Activated CD4-positive, alpha-beta T cell treated with anti-CD3 and anti-CD28 coated beads for 4 hours (primary cell): ENCODE results near the gene CAMK2D.

Source experiments
- DNase-seq, 2 donors: peaks; one replicate each; pipeline ENCODE4 v3.0.0-alpha.2; 2020

CAMK2D gene

DNA sequence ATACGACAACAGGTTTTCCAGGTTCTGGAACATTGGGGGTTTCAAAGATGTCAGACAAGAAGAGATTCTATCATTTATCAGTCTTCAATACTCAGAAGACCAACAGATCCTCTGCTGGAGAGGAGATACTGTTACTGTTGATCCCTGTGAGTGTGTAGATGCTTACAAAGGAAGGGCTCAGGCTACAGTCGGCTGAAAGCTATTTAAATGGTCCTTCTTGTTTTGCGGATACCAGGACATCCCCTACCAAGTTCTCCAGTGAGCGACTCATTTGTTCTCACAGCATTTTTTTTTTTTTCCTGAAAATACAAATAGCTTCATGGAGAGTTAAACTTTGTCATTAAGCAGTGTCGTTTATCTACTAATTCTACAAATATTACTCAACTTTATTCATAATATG lies 201.6 kb downstream of the CAMK2D start:
- DNase-seq, result no peak

DNA sequence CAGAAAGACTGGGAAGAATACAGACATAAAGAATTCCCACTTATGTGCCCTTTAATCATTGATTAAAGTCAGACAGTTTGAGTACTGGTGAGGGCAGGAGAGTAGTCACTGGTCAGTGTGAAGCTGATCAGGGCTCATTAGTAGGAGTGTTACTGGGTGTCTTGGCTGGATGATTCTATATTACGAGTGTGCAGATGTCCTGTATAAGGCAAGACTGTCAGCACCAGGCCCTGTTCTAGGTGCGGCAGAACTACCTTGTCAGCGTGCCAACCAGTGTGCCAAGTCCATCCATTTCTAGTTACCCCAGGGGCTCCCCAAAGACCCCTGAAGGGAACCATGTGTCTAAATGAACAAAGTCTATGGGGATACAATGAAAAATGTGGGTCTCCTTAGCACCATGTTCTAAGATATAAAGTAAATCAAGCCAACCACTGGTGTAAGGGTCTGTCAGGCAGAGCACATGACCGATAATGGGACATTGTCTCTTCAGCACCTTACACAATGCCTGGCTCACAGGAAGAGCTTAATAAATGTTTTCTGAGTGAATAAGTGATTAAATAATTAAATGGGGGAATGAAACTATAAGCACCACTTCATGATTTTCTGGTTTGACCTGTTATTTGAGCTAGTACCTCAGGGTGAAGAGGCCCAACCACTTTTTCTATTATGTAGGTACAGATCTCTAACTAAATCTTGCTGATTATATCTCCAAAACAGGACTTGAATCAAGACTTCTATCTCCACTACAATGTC lies 205.0 kb downstream of the CAMK2D start:
- DNase-seq, result no peak

DNA sequence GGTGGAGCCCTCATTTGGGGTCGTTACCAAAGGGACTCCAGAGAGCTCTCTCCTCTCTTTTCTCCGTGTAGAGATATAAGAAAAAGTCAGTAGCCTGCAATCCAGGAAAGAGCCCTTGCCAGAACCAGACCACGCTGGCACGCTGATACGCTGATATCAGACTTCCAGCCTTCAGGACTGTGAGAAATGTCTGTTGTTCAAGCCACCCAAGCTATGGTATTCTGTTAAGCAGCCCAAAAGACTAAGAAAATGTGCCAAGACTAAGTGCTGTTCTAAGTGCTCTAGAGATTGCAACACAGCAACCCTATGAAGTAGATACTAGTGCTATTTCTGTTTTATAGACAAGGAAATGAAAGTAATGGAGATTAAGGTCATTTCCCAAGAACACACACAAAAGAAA lies 205.7 kb downstream of the CAMK2D start:
- DNase-seq, result no peak

DNA sequence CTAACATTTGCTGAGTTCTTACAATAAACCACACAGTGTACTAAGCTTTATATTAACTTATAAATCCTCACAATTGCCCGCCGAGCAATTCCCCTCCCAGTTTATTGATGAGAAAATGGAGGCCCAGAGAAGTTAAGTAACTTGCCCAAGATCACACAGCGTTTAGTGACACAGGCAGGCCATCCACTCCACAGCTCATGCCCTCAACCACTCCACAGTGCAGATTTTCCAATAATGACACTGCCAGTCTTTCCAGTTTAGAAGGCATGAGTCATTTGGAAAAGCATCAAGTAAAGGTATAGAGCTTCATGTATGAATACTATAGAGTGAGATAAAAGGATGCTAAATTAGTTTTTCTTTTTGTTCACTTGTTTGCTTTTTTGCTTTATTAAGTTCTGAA lies 208.5 kb downstream of the CAMK2D start:
- DNase-seq, result no peak

DNA sequence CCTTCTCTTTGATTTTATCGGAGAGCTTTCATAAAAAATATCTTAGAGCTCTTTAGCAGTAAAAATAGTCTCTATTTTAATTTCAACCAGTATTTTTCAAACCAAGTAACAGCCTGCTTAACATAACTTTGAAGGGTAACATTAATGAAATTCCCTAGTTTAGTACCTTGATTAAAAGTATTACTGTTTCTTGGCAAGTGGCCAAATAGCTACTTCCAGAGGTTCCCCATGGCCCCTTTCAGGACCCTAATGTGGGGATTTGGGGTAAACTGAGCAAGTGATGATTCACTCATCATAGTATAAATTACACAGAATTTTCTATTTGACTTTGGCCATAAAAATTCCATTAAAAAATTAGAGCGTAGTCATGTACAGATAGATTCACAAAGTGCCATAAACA lies 211.0 kb downstream of the CAMK2D start:
- DNase-seq, result no peak

DNA sequence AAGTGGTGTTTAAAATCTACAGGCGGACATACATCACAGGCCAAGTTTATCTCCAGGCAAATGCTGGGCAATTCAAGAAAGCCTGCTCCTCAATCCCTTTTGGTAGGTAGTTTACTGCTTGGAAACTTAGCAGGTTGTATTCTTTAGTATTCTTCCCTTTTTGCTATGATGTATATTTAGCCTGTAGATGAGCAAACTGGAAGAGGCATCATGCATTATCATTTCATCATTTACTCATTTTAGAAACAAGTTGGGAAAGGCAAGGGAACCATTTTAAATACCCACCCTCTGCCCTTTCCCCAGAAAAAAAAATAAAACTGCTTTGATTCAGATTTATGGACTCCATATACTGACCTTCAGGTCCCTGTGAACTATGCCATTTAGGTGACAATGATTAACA lies 213.2 kb downstream of the CAMK2D start:
- no peak for DNase-seq

DNA sequence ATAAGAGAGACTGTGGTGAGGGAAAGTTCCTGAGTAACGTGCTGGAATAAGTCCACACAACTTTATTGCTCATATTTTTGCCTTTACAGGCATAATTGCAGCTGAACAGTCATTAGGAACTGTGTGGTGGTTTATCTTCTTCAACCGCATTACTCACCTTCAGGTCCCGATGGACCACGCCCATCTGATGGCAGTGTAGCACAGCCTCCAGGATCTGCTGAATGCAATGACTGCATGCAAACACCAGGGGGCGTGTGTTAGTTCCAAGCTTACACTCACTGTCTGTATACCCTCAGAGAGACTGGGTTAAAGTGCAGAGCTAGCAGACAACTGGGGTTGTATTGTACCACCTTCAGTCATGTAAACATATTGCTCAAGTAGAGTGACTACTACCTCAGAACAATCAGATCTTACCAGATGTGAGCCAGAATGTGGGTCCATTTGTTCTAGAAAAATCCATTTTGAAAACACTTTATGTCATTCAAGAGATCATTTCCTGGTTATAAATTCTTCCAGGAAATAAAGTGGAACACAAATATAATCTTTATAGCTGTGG lies 214.0 kb downstream of the CAMK2D start:
- DNase-seq, result peak; percentile 94

DNA sequence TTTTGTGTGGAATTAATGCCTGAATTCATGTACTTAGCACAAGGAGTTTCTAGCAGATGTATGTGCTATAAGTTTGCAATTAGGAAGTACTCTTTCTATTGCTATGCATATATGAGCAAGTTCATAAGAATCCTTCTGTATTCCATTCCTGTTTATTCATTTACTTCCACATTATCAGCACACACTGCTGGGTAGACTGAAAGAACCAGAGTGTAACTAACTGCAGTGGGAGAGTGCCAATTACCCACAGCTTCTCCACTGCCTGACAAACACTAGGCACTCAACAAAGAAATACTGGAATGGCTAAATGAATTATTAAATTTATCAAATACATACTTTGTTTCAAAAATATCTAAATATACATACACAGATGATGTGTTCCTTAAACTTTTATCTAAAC lies 219.6 kb downstream of the CAMK2D start:
- no peak for DNase-seq

DNA sequence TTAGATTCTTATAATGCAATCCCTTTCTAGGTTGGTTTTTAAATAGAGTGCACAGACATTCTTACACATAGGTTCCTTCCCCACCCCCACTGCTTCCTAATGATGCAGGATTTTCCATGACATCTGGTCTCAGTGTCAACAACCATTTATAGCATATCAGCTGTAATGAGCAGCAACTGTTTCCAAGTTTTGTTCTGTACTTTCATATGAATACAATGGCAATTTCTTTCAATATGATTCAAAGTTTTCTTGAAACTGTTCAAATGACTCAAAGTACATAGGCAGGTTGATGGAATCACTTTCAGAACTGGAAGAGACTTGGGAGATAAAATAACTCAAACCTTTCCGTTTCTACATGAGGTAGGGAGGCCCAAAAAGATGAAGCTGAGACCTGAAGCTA lies 220.7 kb downstream of the CAMK2D start:
- peak; percentile 11 to 44 for DNase-seq

DNA sequence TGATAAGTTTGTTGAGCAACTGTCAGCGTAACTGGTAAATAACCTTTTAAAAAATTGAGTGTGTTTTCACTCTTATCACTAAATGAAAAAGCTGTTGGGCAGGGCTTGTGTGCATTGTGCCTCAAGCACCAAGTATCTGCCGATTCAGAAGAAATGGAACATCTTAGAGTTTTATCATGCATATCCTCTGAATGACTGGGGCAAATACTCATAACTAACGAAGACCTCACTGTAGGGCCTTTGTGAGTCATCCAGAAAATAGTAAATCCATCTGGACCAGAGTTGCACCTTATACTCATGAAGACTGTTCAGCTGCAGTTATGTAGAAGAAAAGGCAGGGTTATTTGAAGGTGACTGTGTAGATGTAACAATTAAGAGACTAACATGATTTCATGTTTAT lies 222.1 kb downstream of the CAMK2D start:
- no peak for DNase-seq

DNA sequence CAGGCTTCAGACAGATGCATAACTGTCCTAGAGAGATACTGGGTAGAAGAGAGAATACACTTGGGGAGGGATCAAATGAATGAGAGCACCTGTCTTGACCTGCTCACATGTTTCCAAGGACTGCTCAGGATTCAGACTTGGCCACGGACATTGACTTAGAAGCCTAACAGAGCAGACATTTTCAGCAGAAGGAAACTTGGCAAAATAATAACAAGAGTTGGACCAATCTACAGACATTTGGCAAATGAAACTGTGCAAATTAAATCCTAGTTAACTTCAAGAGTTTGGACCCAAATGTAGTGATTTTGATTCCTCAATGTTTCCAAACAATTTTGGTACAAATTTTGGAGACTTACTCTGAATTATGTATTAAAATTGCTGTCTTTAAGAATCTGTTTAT lies 223.9 kb downstream of the CAMK2D start:
- no peak for DNase-seq

DNA sequence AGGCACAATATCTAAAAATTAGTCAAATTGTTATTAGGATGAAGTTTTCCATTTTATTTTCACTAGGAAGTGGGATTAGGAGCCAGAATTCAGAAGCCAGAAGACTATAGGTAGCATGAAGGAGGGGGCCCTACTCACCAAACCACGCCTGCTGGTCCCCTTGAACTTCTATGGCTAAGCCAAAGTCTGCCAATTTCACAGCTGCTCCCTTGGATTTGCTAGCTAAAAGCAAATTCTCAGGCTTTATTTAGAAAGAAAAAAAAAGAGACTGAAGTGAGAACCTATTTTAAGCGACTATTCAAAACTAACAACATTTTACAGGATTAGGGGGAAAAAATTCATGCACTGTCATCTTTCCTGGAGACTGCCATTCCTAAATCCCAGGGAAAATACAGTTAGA lies 224.3 kb downstream of the CAMK2D start:
- DNase-seq, result no peak

DNA sequence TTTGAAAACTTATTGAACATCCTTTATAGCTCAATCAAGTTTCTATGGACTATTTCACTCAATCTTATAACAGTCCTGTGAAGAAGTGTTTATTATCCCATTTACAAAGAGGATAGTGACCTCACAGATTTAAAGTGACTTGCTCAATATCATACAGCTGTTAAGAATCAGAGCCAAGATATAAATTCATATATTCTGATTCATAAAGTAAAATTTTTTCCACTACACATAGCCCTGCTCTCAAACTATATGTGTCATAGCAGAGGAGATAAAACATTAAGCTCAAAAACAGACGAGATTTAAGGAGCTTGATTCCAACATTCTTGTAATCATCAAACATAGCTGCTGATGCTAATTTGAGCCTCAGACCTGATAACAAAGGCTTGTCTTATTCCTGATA lies 226.8 kb downstream of the CAMK2D start:
- DNase-seq, result no peak

DNA sequence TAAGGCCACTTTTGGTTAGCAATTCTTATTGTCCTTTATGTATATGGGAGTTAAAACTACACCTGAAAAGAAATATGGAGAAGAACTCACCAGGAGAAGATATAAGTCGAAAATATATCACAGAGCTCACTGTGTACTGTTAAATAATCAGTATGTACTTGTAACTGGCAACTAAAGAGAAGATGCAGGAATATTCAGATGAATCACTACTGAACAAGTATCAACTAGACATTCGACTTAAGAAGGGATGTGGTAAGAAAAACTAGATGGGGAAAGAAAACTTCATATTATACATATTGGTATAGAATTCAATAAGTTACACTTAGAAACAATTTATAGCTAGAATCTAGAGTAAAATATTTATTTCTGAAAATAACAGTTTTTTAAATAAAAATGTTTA lies 230.0 kb downstream of the CAMK2D start:
- DNase-seq, result no peak

DNA sequence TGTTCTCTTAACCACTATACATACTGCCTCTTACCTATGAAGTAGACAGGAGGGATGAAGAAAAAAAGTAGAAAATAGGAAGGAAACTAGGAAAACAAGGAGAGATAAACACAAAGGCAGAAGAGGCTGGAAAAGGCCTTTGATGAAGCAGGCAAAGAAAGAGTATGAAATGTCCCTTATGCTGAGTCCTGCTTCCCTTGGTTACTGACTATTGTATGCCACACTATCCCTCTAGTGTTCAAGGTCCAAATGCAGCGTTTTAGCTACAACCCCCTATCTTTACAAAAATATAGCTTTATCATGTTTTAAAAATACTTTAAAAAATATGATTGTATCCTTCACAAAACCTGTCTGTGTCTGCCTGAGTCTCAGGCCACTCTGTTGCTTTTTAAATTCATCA lies 233.1 kb downstream of the CAMK2D start:
- DNase-seq, result no peak

DNA sequence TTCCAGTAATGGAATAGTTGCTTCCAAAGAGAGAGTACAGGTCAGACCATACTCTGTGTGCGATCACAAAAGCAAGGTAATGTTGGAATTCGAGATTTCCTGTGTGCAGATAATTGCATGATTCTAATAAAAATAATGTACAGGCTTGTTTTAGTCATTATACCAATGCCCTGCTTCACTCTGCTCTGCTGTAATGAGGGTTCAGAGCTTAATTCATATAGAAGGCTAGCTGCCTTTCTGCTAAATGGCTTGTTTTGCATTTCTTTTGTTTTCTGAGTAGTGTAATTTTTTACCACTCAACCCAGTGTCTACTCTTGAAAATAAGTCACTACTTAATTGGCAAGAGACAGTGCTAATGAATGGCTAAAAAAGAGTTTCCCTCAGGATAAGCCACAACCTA lies 236.0 kb downstream of the CAMK2D start:
- no peak for DNase-seq

DNA sequence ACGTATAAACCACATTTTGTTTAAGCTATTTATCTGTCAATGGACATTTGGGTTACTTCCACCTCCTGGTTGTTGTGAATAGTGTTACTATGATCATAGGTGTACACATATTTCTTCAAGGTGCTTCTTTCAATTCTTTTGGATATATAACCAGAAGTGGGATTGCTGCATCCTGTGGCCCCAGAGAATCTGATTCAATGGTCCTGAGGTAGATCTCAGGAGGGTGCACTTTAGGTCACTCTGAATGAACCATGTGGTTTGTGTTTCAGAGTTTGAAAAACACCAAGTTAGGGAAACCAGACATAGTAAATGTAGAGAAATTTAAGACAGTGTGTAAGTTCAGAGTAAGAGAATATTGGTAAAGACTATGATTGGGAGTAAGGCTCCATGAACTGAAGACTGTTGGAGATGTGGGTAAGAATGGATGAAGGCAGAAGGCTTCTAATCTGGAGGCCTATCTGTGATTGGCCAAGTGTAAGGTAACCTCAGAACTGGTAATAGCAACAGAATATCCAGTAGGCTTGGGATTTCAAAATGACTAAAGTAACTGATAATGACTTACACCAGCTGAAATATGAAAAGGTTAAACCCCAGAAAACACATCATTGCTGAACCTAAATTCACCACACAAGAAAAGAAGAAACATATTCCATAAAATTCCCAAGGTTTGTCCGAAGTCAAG lies 236.9 kb downstream of the CAMK2D start:
- DNase-seq, result no peak

DNA sequence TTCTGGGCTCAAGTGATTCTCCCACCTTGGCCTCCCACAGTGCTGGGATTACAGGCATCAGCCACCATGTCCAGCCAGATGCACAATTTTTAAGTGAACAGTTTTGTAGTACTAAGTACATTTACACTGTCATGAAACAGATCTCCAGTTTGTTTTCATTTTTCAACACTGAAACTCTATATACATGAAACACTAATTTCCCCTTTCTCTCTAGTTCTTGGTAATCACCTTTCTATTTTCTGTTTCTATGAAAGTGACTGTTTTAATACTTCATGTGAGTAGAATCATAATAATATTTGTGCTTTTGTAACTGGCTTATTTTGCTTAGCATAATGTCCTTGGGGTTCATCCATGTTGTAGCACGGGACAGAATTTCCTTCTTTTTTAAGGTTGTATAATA lies 237.4 kb downstream of the CAMK2D start:
- no peak for DNase-seq

DNA sequence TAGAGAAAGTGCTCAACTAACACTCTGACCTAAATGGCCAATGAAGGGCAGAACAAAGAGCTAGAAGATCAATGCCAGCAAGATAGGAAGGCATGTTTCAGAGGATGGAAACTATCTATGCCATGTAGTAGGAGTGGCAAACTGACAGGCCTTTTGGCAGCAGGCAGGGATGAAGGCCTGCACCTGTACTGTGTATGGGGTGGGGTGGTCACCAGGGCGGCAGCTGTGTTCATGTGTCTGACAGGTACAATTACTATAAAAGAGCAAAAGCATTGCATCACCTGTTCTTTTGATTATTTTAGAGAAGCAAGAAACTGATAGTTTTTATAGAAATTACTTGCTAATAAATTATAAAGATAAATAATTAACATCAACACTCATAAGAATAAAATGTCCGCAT lies 239.1 kb downstream of the CAMK2D start:
- no peak for DNase-seq

DNA sequence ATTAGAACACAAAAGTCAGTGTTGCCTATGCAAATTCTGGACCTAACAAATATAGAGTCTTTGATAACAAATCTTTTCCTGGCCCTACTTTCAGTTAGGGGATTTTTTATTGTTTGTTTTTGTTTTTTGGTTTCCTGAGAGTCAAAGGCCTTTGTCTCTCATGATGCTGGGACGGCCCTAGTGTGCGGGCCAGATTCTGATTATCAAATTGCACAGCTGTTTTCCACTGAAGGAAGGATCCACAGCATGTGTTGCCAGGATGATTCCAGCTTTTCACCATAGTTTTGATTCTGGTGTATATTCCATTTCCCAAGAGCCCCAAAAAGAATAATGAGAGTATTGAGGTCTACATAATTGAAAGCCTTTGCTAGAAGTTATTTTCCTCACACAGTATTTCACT lies 248.2 kb downstream of the CAMK2D start:
- DNase-seq, result no peak

DNA sequence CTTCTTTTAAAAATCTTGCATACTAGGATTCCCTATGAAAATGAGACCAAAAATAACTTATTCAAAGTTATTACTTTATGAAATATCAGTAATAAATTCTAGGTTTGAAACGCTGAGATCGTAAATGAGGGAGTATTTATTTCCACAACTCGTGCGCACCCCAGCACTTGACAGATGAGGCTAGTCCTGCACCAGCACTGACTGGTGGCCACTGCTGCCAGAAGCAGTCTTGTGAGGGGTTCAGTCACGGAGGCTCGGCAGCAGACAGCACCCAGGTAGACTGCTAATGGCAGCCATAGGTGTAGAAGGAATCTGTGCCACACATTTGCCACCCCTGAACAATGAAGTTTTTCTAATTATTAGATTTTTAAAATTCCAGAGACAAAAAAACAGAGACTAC lies 248.7 kb downstream of the CAMK2D start:
- DNase-seq, result no peak

DNA sequence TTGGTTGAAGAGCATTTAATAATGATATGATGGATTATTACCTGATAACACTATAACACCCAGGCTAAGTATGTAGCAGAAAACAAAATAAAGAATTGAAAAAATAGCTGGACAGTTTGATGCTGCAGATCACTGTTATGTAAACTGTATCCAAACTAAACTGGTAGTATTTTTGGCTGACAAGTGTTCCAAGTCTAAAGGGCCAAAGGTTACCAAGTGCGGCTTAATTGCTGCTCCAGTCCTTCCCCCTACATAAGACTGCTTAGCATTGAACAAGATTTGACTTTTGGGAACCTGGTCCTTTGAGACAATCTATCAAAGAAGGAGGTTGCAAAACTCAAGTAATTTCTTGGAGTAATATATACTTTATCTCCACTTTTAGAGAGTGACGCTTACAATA lies 249.6 kb downstream of the CAMK2D start:
- no peak for DNase-seq

DNA sequence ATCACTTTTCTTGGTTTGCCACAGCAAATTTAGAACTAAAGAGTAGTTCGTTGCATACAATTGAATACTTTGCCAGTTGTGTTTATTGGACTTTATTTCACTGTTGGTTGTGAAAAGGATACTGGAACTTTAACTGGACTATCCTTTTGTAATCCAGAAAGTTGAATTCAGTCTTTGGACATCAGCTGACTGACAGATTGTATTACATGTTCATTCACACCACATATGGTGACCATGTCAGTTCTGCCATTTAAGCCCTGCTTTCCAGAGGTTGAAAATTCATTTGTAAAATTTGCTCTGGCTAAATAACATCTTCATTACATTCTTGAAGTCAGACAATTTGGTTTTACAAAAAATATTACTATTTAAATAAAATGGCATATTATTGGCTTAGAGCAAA lies 251.7 kb downstream of the CAMK2D start:
- DNase-seq, result no peak

DNA sequence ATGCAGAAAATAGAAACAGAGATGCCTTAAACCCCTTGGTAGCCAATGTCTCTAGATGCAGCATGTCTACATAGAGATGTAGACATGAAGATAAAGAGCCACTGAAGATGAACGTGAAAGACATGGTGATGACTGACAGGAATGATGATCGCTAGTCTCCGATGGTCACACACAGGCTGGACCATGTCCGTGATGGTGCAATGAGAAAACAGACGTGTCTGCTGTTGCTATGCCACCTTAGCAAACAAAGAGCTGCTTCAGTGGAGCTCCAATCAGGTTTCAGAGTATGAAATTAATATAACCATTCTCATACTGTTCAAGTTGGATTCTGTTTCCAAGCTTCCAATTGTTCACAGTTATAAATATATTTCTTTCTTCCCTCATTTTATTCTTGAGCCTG lies 256.5 kb downstream of the CAMK2D start:
- no peak for DNase-seq

DNA sequence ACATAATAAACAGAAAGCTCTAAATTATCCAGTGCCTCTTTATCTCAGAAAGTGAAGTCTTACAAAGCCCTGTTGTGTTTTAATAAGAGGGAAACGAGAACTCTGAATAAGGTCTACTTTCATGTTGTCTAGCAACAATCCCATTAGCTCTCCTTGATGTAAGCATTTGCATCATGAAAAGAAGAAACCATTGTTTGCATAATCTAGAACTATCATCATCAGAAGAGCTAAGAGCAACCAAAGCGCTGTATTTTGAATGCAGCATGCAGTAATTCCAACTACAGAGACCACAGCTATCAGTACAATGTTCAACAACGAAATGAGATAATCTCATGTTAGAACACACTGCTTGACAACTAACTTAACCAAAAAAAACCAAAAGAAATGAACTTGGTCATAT lies 257.1 kb downstream of the CAMK2D start:
- DNase-seq, result no peak
